Epithelial cell of prostate (primary cell): ENCODE data around the gene MAP7.

Experiments used
- DNase-seq: peaks from one replicate; pipeline ENCODE4 v3.0.0-alpha.2; 2011; ENCODE audit warnings: low read depth, low spot score
- H3K27ac ChIP-seq: fragments of 450-650 bp; 2 replicates; pipeline ENCODE4 v1.5.1; 2017; ENCODE audit warnings: mild to moderate bottlenecking

MAP7 gene

DNA sequence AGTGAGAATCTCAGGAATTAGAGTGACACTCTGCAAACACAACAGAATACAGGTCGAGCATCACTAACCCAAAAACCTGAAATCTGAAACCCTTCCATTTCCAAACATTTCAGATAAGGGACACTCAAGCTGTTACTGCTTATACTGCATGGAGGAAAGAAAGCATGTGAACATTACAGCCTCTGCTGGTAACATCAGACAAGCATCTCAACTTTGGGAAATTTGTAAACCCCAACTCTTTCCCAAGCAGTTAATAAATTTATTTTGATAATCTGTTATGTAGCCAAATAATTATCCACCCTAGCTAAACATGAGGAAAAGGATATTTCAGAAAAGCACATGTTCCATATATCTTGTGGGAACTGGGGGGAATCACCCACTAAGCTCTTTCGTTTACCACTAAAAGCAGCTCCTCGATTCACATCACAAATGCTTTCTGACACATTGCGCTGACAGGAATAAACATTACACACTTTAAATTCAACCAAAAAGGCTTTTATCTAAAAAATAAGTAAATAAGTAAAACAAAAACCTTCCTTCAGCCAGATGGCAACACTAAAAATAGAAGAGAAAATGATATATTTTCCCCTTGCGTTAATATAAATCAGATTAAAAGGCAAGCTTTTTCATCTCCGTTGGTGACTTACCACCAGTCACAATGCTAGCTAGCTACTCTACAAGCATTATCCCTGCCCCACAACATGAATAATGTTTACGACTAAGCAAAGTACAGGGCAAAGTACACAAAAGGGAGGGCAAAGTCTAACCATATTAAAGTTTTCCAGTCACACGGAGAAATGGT, 120.8 kb downstream of the MAP7 start:
- H3K27ac ChIP-seq: no peak overlapping the region
- DNase-seq: no peak

GRCh38 chr6:136427378-136427717, 122.9 kb downstream of the MAP7 start:
- H3K27ac ChIP-seq: no peak overlapping the region
- DNase-seq: no peak

DNA sequence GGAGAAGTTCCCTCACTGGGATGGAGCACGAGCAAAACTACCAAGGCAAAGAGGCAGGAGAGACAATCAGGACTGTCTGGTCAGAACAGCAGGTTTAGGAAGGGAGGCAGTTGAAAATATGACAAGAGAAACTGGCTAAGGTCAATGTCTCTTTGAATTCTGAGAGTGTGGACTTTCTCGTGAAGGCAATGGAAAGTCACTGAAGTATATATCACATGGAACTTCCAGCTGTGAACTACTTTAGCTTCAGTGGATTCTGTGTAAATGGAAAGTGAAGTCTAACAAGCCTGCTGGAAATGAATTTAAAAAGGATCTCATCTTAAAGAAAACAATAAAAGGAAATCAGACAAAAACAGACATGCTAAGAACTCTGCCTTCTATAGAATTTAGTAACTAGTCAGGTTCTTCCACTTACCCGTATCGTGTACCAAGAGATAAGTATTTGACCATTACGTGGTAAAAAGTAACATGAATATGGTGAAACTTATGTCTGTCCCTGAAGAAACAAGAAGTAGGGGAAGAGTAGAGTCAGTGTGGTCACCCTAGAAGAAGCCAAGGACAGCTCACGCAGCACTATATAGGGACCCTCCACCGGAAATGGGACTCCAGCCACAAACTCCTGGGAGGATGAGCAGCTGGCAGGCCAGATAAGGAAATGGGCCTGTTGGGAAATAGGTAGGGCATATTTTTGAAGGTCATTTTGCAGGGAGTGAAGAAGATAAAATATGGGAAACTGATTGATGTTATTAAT, 123.4 kb downstream of the MAP7 start:
- DNase-seq: no peak
- H3K27ac ChIP-seq: no peak overlapping the region

DNA sequence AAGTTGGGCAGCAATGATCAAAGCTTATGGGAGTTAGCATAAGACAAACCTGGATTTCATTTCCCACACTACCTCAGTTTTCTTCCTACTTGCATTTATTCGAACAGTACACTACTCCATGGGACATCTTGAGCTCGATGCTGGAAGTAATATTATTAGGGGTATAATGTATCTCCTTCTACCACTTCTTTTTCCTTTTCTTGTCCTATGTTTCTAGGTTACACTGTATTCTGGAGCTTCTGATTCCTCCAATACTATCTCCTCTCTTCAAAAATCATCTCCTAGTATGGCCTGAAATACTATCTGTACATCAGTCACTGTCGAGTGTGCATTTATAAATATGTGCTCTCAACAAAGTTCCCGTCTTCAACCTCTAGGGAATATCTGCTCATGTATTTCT, 124.4 kb downstream of the MAP7 start:
- DNase-seq: no peak
- no peak overlapping the region for H3K27ac ChIP-seq

- no peak overlapping the region for H3K27ac ChIP-seq
- no peak for DNase-seq
Measured at GRCh38 chr6:136424901-136425300, 125.3 kb downstream of the MAP7 start.

DNA sequence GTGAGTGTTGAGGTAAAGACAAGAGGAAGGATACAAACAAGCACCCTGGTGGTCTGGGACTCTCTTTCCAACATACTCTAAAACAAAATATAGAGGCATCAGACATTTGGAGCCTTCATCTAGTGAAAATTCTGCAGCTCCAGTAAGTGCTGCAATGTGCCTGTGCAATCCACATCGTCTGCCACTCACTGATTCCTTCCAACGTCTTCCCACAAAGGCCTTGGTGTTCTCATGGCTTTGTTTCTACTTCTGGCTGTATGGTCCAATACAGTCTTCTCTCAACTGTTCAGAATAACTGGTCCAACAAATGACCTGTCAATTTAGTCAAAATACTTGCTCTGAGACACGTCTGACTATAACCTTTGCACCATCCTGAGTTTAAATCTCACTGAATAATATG, 125.8 kb downstream of the MAP7 start:
- no peak overlapping the region for H3K27ac ChIP-seq
- DNase-seq: no peak

DNA sequence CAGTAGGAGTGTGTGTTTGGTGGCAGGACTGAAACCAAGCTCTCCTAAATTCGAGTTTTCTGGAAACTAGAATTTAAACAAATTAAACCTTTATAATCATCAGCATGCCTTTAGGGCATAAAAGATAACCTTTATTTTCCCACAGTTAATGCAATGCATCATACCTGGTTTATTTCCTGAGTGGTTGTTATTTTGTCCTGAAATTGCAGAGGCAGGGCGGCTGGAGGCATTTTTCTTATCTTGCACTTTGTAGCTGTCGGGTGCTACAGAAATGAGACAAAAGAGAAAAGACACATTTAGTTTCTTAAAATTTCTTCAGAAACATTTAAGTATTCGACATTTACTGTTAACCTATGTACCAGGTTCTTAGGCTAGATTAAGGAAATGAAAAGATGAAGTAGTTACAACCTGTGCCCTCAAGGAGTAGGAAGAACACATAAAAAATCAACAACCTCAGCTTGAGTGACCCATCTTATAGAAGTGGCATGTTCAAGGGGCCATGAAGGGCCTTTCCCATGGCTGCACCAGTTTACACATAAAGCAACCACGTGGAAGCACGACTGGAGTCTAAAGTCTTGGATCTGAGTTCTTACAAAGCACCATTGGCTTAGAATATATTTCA, 128.6 kb downstream of the MAP7 start:
- no peak for DNase-seq
- no peak overlapping the region for H3K27ac ChIP-seq

DNA sequence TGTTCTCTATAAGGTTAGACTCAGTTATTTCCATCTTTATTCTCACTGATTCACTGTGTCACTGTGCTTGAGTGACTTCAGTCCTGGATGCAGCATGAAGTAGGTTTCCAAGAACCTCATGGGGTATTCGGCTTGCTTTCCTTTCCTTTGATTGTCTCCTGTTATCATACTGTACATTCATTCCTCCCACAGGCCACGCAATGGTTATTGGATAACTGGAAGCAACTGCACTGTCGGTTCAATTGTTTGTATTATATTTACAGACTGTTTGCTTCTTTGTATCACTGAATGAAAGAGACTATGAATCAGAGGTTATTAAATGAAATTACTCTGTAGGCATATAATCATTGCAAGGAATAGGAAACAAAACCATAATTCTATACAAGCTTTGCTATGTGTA, 129.4 kb downstream of the MAP7 start:
- no peak for DNase-seq
- no peak overlapping the region for H3K27ac ChIP-seq

DNA sequence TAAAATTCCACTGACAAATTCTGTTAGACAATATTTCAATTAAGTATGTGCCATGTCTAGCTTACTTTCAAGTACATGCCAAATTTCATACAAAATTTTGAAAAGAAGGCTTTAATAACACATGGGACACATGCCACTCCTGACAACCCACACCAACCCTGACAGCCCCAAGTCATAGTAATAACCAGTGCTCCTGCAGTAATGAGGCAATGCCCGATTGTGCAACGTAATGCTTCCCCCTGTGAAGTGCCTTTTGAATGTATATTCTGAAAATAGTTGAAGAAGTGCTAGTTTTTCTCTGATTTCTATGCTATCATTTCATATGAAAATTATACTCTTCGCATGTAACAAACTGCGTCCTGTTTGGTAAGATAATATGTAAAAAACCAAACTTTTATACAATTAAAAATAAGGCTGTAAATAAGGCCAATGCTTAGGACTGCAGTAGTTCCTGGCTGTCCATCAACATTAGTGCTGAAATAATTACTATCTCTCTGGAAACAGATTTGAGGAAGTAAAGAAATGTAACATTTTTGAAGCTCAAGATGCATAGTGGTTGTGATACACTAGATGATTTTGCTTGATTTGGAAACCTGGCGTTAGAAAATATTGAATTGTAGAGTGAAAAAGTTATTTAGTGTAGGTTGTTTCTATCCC, 134.7 kb downstream of the MAP7 start:
- no peak for DNase-seq
- no peak overlapping the region for H3K27ac ChIP-seq

DNA sequence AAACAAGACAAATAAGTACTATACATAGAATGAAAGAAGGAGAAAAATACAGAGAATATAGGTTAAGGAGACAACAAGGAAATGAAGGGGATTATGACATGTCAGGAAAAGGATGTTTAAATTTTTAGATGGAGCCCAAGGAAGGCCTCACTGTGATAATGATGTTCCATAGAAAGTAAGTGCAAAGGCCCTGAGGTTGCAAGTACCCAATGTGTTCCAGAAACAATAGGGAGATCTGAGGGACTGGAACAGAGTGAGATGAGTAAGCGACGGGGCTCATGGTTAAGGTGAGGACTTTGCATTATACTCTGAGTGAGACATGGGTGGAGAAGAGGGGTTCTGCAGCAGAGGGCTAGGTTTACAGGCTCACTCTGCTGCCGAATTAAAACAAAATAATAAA, 137.8 kb downstream of the MAP7 start:
- H3K27ac ChIP-seq: no peak overlapping the region
- no peak for DNase-seq

- no peak overlapping the region for H3K27ac ChIP-seq
- no peak for DNase-seq
Measured at GRCh38 chr6:136411453-136412354, 138.5 kb downstream of the MAP7 start.

DNA sequence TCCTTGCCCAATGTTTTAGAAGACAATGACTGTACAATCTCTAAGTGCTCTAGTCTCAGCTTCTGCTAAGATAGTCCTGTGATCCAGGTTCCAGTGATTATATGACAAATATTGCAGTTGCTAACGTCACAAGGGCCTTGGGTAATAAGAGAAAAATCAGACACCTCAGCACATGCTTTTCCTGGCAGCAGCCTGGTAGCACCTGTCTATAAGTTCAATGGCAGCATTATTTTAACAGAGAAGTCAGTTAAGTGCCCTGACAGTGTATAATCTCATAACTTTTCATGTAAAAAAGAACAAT, 139.2 kb downstream of the MAP7 start:
- H3K27ac ChIP-seq: no peak overlapping the region
- DNase-seq: no peak

DNA sequence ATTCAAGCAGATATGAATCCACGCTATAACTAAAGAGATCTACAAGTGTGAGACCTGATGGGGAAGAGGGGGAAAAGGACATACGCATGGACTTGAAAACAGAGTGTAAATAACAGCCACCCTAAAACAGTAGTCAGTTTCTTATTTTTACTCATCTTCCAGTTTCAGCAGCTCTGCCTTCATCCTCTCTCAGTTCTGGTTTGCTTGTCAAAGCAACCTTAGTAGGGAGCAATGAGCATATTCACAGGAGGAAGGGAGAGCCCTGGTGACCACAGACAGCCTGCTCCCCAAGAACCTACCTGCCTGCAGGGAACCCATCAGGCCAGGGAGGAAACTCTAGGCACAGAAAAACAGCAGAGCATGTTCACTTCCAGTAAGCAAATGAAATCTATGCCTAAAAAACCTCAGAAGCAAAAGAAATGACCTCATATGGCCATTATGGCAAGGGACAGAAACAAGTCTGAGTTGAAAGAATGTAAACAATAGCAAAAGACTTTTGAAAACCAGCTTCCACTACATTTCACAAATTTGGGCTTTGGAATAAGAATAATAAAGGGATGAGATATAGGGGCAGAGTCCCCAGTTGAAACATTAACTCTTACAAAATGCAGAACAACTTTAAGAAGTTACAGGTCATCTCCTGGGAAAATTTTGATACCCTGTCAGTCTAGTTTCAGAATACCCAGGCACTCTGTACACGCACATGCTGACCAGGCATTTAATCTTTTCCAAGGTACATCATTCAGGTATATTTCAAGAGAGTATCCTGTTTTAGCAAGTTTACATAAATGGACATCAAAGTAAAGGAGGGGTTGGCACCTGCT, 139.8 kb downstream of the MAP7 start:
- H3K27ac ChIP-seq: no peak overlapping the region
- no peak for DNase-seq

- no peak overlapping the region for H3K27ac ChIP-seq
- no peak for DNase-seq
Measured at GRCh38 chr6:136409597-136409996, 140.6 kb downstream of the MAP7 start.

DNA sequence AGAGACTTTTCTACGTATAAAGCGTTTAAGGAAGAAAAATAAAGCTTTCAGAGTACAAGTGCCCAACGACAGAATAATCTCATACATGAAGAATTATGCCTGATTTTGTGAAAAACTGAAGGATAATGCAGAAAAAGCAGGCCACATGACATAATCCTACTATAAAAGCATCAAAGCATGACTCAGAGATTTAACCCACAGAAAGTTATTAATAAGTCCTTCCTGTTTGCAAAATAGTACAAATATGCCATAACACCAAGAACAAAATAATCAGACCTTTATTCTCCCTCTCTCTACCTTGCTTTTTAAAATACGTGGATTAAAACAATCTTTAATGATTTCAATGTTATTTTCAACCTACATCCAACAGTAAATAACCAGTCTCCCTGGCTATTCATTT, 142.0 kb downstream of the MAP7 start:
- peak; percentile 10 for DNase-seq
- no peak overlapping the region for H3K27ac ChIP-seq

GRCh38 chr6:136405420-136406029, 144.7 kb downstream of the MAP7 start:
- DNase-seq: no peak
- no peak overlapping the region for H3K27ac ChIP-seq

- DNase-seq: no peak
- H3K27ac ChIP-seq: no peak overlapping the region
Measured at GRCh38 chr6:136404627-136405419, 145.4 kb downstream of the MAP7 start.

DNA sequence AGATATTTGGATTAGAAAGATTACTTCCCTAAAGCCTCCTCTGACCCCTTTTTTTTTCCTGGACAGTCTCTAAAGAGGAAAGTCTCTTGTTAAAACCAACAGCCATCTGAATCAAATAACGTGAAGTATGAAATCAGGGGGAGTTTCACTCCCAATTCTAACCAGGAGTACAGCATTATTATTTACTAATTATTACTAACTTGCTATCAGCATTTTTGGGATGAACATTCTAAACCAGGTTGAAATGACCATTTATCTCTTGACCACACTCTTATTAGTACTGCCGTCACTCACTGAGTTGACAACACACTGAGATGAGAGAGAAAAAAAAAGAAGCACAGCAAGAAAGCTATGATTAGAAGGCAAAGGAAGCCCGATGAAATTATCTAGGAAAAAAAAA, 146.2 kb downstream of the MAP7 start:
- peak overlapping the region; percentile 91 for H3K27ac ChIP-seq
- no peak for DNase-seq
